Measurements from ENCODE around the gene PRICKLE1. TPM values are rescaled to one million over a fixed set of nuclear protein-coding genes. Genes with fewer than 3 reads are reported as not detected.

PRICKLE1 gene
- total and polyA plus RNA-seq, 2 of the 4 experiments (the other 2 are of a cell fraction): 21.3 to 21.7 TPM

- peak overlapping the region; percentile 48; the same call in 1 of the 2 replicates for H2BK20ac ChIP-seq (ENCODE audit: low read depth, low read length)
- in situ Hi-C loops (cut with MboI; ENCODE audit: low sequenced_read_pairs): loop anchor here (5.0 kb wide), 1 partner anchor 856 kb away; no protein-coding TSS in a partner anchor
- H3K4me2 ChIP-seq (ENCODE audit: low read depth, low read length): peak overlapping the region; percentile 88
- peak overlapping the region; percentile 31; the same call in 1 of the 2 replicates for H2BK120ac ChIP-seq (ENCODE audit: low read depth, low read length)
- H2BK15ac ChIP-seq (ENCODE audit: low read depth, low read length): peak overlapping the region; percentile 35; the same call in 1 of the 3 replicates
- no peaks in the 10 kb centered on the region; the same call in 1 of the 2 replicates for H4K20me1 ChIP-seq (ENCODE audit: insufficient read depth, low read length)
- peak overlapping the region; percentile 17 for H2BK5ac ChIP-seq (ENCODE audit: low read depth, low read length, poor library complexity, severe bottlenecking)
- peak overlapping the region; percentile 55; the same call in 1 of the 2 replicates for H3K27ac ChIP-seq (ENCODE audit: insufficient read depth, low read length)
- TF ChIP-seq NFE2L2 (IDR thresholded peaks at IDR 0.05; ENCODE audit: low read depth, low read length) (no peak), RCOR1 (IDR thresholded peaks at IDR 0.05; ENCODE audit: insufficient replicate concordance, low read length) (no peak), CTCF (conservative IDR thresholded peaks at IDR 0.05; ENCODE audit: low read depth, low read length) (no peak), SMC3 (IDR thresholded peaks at IDR 0.05; ENCODE audit: low read depth, low read length) (no peak)
- no CpG with 5 or more reads among the region's 1 CpG for WGBS, 2 experiments (ENCODE audit: extremely low coverage in 2 of 2, insufficient read length in 1 of 2)
- H3K4me1 ChIP-seq (ENCODE audit: control insufficient read depth, insufficient read depth, low read length): peaks cover 7% of the 10 kb centered on the region
- peak overlapping the region; percentile 81; the same call in 1 of the 2 replicates for H3K23ac ChIP-seq (ENCODE audit: low read depth, low read length)
- DNase-seq (no peak), ATAC-seq (ENCODE audit: low read depth) (no peak)
- peaks cover 8% of the 10 kb centered on the region; the same call in 1 of the 2 replicates for H3K9me1 ChIP-seq (ENCODE audit: insufficient read depth, low read length)
- ChIA-PET POLR2A (ENCODE audit: unreplicated experiment) (no interaction called here), CTCF (interaction anchor here (0.6 to 2.8 kb wide), 2 partner anchors 28 to 800 kb away, joined by 3 to 12 read pairs; no protein-coding TSS in a partner anchor)
- H3K9me3 ChIP-seq (ENCODE audit: control insufficient read depth, insufficient read depth, low read length): no peaks in the 10 kb centered on the region
- intact Hi-C loops (cut with micrococcal nuclease): loop anchor here (5.0 kb wide), 3 partner anchors 106 to 349 kb away; partner anchors contain the start of gene PRICKLE1
- peak overlapping the region; percentile 89 for H3K14ac ChIP-seq (replicated peaks; ENCODE audit: low read depth, low read length)
- H3K4ac ChIP-seq (ENCODE audit: low read depth, low read length): peak overlapping the region; percentile 76
- peak overlapping the region; percentile 18; the same call in 1 of the 2 replicates for H2AK5ac ChIP-seq (ENCODE audit: low read depth, low read length)
- H2AK9ac ChIP-seq (replicated peaks; ENCODE audit: low read depth, low read length, poor library complexity): no peak overlapping the region
- H3K36me3 ChIP-seq (ENCODE audit: control insufficient read depth, insufficient read depth, low read length): no peaks in the 10 kb centered on the region
- dilution Hi-C loops (cut with HindIII; ENCODE audit: low sequenced_read_pairs, unreplicated experiment): no loop called here
- no peaks in the 10 kb centered on the region for H3K27me3 ChIP-seq (ENCODE audit: control insufficient read depth, insufficient read depth, low read length)
- H4K8ac ChIP-seq (ENCODE audit: low read depth in 2 of 2, low read length in 2 of 2): peak overlapping the region in 1 of 2 experiments; percentile 66; a peak in 2 of 4 replicates
- no peak overlapping the region for H2AFZ ChIP-seq (replicated peaks; ENCODE audit: low read length, poor library complexity)
- peak overlapping the region; percentile 91; the same call in 1 of the 2 replicates for H3K4me3 ChIP-seq (ENCODE audit: insufficient read depth, low read depth, low read length)
- H3K18ac ChIP-seq (ENCODE audit: low read depth, low read length): peak overlapping the region; percentile 89
- H3K9ac ChIP-seq (ENCODE audit: low read depth, low read length): peak overlapping the region; percentile 60
- peaks cover 15 to 50% of the 10 kb centered on the region in 2 experiments for H3K79me1 ChIP-seq (ENCODE audit: low read depth in 1 of 2, low read length in 2 of 2)
- no TSS peak for BruUV-seq (replicated peaks)
- 0 out of 2 replicates have a peak overlapping the region, but pooled peaks have one; percentile 41 for H4K91ac ChIP-seq (ENCODE audit: insufficient read depth, low read depth, low read length)
- H4K5ac ChIP-seq (ENCODE audit: low read depth, low read length): peak overlapping the region; percentile 19
- H3K56ac ChIP-seq (ENCODE audit: extremely low read depth, insufficient read depth, low read length): 0 out of 2 replicates have a peak overlapping the region, but pooled peaks have one; percentile 3
These were observed 108.2 kb downstream of the PRICKLE1 start for GRCh38 chr12:42481368-42481767.
